ENCODE data around the gene CPN2.
A peak's percentile ranks its signal among the peaks of the same experiment; 100 is the strongest.

Gene CPN2

DNA sequence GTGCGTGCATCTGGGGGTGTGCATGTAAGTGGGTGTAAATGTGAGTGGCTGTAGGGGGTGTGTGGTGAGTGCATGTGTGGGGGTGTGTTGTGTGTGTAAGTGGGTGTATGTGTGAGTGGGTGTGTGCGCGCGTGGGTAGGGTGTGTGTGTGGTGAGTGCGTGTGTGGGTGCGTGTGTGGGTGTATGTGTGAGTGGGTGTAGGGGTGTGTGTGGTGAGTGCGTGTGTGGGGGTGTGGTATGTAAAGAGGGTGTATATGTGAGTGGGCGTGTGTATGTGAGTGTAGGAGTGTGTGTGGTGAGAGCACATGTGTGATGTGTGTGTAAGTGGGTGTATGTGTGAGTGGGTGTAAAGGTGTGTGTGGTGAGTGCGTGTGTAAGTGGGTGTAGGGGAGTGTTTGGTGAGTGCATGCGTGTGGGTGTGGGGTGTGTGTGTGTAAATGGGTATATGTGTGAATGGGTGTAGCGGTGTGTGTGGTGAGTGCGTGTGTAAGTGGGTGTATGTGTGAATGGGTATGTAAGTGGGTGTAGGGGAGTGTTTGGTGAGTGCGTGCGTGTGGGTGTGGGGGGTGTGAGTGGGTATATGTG is 916 bp upstream of the CPN2 start:
- DNase-seq: no peak

DNA sequence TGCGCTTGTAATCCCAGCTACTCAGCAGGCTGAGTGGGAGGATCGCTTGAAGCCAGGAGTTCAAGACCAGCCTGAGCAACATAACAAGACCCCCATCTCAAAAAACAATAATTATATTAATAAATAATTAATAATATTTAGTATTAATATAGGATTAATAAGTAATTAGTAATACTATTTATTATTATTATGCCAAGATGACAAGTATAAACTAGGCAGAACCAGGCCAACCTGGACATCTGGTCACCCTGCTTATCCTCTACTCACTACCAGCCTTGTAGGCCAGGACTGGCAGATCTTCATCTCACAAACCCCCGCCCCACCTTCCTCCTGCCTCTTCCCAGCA is 429 bp downstream of the CPN2 start:
- DNase-seq: no peak

DNA sequence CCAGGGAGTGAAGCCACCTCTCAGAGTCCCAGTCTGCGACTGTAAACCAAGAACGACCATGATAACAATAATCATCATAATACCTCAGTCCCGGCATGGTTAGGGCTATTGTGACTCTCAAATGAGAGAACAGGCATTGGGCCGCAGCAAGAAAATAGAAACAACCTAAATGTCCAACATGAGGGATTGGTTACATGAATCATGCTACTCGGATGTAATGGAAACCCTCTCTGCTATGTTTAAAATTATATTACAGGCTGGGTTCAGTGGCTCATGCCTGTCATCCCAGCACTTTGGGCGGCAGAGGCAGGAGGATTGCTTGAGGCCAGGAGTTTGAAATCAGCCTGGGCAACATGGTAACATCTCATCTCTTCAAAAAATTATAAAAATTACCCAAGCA is 2.8 kb downstream of the CPN2 start:
- DNase-seq: peak; percentile 53

DNA sequence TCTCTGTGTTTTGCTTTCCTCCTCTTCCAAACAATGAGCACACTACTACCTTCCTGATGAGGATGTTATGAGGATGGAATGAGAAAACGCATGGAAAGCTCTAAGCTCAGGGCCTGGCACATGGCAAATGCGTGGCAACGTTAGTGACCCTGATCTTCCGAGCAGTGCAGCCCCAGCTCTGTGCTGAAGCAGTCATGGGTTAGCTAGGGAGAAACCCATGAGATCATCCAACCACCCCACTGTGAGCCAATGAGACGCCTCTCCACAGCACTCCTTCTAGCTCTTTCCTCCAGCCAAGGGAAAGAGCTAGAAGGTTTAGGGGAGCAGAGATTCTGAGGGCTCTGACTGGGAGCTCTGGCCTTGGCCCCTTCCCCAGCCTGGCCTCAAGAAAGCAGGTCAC is 4.5 kb downstream of the CPN2 start:
- DNase-seq: no peak

DNA sequence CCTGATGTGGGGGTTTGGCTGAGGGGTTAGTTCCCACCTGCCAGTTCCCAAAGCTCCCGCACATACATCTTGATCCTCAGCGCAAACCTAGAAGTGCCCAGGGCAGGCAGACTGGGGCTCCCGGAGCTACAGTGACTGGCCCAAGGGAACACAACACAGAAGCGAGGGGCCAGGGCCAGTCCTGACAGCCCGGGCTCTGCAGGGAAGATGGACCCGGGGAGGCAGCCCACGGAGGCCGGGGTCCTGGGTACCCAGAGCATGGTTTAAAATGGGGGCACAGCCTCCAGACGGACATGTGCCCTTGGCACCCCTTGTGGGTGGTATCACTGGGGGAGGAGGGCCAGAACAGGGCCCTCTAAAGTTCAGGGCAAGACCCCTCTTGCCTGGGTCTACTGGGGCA is 5.1 kb downstream of the CPN2 start:
- DNase-seq: no peak

DNA sequence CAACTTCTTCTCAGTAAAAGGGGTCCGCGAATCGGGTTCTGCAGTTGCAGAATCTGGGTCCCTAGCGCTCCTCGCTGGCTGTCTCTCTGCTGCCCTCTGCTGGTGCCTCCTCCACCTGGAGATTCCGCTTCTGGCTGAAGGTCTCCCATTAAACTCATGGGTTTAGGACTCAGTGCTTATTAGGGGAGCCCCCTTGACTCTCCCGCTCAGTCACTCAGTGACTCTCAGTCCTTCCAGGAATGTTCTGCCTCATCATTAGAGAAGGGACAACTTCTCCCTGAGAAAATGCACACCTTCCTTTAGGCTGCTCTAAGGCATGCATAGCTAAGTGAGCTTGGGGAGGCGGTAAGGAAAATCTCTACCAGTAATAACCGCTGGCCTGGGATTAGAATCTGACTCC is 7.1 kb downstream of the CPN2 start:
- peak; percentile 45 for DNase-seq

DNA sequence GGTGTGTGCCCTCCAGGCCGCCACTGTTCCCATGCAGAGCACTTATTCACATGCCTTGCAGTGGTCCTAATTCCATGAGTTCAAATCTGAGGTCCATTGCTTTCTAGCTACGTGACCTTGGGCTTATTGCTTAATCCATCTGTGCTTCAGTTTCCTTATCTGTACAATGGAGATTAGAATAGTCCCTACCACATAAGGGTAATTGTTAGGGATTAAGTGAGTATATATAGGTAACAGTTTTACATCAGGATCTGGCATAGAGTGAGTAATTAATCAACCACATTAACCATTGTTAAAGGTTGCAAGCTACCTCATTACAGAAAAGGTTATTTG is 7.6 kb downstream of the CPN2 start:
- no peak for DNase-seq

DNA sequence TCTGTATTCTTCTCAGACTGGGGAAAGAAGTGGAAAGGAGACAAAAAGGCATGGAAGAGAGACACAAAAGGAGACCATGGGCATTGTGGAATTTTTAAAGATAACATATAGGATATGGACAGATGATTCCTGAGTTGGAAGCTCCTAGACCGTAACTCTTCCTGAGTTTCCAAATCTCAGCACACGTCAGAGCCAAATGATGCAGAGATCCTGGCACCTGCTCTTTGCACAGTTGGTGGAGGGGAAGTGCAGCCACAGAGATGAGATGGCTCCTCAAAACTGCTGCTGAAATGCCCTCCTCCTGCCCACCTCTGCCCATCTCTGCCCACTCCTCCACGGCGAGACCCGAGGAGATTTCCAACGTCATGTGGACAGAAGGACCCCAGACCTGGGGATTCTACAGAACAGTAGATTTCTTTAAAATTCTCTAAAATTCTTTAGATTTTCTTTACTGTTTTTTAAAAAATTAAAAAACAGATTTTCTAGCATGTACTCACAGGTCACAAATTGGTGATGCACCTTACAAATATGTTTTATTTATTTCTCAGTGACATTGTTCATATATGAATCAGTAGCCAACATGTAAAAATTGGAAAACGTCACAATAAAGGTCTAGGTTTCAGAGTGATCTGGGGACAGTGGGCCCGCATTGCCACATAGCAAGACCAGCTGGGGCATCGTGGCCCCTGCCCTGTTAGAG is 8.1 kb downstream of the CPN2 start:
- DNase-seq: no peak

DNA sequence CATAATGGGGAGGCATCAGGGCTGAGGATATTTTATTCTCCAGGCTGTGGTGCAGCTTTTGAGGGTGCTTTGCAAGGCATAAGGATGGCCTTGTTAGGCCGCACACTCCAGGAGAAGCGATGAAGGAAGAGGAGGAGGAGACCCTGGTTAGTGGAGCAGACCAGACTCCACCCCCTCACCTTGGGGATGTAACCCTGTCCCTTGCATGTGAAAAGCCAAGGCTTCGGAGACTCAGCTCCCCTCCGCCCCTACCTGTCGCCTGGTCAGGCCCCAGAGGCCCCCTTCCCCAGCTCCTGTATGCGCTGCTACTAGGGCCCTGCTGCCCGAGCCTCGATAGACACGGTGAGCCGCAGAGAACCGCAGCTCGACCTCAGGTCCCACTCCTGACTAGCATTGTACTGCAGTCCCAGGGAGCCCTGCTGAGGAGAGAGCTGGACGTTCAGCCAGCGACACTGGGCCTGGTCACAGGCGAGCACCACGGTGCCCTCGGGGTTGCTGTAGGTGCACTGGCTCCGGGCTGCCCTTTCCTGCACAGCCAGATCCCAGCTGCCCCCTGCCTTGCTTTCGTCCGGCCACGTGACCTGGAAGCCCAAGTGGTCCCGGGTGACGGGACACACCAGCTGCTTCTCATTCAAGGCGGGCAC is 10.2 kb downstream of the CPN2 start:
- no peak for DNase-seq

DNA sequence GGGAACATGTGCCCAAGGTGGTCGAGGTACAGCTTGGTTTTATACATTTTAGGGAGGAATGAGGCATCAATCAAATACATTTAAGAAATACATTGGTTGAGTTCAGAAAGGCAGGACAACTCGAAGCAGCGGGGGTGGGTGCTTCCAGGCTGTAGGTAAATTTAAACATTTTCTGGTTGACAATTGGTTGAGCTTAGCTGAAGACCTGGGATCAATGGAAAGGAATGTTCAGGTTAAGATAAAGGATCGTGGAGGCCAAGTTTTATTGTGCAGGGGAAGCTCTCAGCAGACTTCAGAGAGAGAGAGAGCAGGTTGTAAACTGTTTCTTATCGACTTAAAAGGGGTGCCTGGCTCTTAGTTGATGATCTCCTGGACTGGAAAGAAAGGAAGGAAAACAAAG is 11.3 kb downstream of the CPN2 start:
- no peak for DNase-seq

DNA sequence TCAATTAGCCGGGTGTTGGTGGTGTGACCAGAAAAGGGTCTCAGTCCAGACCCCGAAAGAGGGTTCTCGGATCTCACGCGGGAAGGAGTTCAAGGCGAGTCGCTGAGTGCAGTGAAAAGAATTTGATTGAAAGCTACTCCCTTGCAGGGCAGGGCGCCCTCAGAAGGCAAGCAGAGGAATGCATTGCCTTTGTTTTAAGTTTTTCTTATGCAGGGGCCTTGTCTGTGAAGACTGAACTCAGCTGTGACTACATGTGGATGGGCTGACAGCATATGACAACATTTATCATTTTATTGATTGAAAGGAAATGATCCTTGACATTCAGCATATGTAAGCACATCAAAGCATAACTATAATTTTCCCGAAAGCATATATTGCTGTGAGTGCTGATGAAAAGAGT is 11.8 kb downstream of the CPN2 start:
- no peak for DNase-seq

DNA sequence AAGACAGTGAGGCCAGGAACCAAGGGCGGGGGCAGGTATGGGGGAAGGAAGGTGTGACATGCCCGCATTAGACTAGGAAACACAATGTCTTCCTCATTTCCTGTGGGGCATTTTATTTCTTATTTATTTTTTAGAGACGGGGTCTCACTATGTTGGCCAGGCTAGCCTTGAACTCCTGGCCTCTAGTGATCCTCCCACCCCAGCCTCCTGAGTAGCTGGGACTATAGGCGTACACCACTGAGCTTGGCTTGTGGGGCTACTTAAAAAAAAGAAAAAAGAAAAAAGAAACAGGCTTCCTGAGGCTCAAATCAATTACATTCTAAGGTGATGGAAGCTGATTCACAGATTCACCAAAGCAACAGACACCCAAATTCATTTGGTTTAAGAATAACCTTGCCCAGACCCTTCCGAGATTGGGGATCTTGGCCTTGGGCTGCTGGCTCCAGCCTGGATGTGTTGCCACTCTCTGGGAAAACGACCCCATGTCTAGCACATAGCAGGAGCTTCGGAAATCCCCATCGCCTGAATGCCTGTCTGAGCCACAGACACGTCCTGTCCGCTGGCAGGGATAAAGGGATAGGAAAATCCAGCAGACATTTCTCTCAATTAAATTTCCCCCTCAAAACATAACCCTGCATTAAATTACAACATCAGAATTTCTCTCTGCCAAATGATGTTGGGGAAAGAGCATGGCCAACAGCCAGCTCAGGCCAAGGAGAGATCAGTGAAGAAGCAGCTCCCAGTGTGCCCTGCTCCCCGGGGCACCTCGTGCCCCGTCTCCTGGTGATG is 13.0 kb downstream of the CPN2 start:
- DNase-seq: peak; percentile 66

DNA sequence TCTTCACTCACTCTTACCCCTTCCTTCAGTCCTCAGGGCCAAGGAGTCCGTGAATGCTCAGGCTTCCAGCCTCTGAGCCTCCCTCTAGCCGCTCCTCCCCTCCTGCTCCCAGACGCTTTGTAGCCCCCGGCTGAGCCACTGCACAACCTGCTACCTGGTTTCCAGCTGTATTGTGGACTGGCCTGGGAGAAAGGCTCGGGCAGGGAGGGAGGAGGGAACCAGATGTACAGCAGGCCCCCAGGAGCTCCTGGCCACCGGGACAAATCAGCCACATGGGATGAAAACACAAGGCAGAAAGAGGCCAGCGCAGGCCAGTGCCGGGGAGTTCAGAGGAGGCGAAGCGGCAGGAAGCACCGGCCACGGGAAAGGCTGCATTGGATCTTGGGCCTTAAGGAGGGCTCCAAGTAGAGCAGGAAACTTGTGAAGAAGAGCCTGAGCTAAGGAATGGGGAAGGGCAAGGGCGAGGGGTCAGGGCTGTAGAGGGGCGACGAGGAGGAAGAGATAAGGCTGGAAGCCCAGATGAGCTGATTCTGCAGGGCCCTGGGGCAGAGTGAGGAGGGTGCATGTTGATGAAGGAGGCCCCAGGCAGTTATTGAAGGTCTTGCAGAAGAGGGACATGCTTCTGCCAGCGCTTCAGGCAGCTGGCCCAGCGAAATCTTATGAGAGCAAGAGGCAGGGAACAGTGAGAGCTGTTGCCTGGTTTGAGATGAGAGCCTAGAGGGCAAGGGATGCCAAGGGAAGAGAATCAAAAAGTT is 14.3 kb downstream of the CPN2 start:
- DNase-seq: no peak

DNA sequence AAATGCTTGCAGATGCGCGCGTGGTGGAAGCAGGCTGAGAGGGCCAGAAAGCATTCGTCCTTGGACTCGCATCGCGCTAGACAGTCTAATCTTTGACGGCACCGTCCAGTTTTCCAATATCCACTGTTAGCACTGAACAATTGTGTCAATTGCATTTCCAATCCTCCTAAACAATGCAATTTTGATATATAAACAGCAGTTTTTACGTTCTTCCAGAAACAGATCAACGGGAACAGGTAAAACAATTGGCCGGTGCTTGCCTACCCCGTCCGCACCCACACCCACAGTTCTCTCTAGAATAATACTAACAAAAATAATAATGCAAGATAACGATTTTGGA is 17.2 kb downstream of the CPN2 start:
- no peak for DNase-seq

DNA sequence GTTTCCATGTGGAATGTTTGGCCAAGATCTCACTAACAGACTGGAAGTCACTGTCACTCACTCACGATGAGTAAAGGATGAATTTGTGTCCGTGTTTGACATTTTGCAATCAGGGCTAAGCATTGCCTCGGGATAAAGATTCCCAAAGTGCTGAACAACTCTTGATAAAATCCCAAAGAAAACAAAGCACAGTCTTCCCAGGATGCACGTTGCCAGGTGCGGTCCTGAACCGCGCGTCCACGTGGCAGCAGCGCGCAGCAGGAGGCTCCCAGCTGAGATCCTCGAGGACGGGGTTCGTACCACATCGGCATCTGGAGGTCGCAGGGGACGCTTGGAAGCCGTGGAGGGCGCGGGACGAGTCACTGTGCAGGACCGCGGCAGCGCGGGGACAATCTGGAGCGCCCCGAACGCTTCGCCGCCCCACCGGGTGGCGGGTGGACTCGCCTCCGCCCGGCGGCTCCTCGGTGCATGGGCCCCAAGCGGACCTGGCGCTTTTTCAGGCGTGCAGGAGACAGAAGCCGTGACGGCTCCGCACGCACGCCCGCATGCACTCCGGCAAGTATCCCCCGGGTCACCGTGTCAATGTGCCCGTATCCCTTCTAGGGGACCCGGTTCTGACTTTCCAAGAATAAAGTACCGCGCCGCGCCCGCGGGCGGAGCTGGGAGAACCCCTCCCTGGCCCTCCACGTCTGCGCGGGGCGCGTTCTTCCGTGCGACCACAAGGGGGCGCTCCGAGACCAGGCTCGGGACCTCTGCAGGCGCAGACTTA is 17.7 kb downstream of the CPN2 start:
- DNase-seq: peak; percentile 86

DNA sequence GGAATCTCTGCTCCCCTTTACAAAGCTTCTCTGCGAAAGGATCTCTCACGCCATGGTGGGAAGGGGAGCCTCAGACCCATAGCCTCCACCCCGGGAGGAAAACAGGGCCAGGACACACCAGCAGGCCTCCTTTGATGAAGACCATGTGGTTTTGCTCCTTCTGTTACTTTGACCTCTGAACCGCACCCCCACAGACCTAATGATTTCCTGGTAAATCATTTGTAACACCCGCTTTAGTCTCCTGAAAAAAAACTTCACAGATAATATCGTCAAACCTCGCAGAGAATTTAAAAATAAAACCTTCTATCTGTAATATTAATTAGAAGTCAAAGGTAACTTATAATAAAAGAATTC is 18.3 kb downstream of the CPN2 start:
- DNase-seq: no peak

DNA sequence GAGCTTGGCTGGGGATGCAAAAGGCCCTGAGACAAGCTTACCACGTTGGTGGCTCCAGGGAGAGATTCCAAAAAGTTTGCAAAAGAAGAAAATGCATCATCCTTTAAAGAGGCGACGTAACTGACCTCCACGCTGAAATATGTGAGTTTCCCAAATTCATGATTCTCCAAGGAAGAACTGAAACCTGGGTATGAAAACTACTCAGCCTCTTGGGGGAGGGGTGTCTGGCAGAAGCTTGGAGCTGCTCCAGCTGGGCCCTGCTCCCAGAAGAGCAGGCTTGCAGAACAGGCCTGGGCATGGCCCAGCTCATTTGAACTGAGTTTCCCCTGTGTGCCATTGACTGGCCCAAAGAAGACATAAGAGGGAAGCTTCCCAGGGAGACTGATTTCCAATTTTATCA is 20.5 kb downstream of the CPN2 start:
- peak; percentile 84 for DNase-seq

DNA sequence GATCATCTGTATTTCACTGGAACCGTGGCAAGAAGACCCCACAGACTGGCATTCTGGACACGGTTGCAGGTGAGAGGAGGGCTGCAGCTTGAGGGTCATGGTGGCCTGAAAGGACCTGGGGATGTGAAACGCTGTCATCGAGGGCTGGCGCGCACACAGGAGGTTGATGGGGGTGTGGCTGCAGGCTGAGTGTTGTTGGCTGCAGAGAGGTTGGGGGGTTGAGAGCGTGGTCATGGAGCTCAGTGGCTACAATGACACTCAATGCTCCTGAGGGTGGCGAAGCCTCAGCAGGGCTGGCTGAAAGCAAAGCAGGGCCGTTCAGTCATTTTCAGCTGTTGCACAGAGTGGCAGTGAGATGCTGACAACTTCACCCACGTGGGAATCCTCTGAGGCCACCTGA is 21.0 kb downstream of the CPN2 start:
- DNase-seq: no peak

DNA sequence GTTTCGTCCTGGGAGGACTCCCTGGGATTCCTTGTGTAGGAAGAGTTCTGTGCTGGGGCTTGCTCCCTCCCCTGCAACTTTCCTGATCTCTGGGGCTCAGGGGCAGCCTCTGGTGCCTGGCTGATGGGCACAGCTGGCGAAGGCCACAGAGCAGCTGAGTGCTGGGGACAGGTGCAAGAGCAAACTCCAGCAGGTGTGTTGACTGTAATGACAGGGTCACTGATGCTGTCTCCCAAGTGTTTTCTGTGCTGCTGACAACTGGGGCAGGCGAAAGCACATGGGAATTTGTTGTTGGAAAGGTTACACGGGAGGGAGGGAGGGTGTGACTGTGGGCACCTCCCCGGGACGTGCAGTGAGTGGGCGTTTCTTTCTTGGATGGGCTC is 21.6 kb downstream of the CPN2 start:
- DNase-seq: no peak

DNA sequence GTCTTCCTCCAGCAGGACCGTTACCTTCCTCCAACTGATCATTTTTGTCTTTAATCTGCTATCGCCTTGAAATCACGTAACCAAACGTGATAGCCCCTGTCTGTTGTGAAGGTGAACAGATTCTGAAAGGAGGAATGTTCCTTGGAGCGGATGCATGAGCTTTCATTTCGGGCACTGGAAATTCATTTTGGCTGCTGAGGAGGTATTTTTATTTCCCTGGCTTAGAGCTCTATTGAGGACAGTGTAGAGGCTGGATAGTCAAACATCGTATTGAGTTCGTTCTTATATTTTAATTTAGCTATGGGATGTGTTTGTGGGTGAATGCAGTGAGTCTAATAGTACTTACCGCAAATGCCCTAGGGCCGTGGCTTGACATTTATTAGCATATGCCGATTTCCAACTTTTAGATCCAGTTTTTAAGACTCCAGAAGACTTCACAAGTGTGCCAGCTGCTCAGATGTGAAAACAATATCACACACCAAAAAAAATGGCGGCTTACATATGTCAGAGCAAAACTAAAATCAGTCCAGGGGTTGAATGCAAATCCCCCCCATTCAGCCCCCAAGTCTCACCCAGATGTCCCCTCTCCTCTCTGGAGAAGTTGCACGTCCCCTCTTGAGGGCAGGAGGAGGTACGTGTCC is 22.1 kb downstream of the CPN2 start:
- no peak for DNase-seq

DNA sequence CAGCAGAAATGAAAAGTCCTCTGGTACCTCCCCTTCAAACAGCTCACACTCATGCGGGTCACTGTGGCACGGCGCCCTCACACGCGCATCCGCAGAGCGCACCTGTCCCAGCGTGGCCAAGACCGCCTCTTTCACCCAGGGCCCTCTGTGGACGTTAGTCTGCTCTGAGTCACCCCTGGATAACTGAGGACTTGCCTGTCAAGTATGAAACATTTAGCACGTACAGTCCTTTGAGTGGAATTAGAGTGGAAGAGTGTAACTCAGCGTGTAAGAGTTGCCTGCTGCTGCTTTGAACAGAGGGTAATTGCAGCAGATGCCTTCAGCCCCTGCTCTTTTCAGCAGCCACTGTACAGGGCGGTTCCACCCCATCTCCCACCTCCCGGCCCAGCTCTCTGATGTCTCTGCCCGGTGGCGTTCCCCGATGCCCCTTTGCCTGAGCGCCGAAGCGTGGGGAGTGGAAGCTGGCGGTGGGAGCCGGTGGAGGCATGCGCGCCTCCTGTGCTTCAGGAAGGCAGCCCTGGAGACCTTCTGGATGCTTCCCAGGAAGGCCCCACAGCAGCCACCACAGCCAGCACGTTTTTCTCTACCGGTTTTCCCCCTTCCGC is 23.0 kb downstream of the CPN2 start:
- DNase-seq: peak; percentile 77
